Heart left ventricle (tissue), 13 donors: Measurements from ENCODE around the gene EXOC3L4.

Experiments used
- CTCF ChIP-seq, 12 donors: fragments of 200-600 bp; sonication (generic) in 4 of 12; IDR thresholded peaks; one replicate each; pipeline versions ENCODE4 v1.5.0 to v1.8.0; 2018 to 2022; ENCODE audit warnings: antibody characterized with exemption in 12 of 12, mild to moderate bottlenecking in 5 of 12
- POLR2A ChIP-seq, 2 donors: fragments of 450-650 bp; IDR thresholded peaks; one replicate each; pipeline ENCODE4 v1.6.1; 2017; ENCODE audit warnings: antibody characterized with exemption in 2 of 2, mild to moderate bottlenecking in 2 of 2, moderate library complexity in 2 of 2
- donor health status: ischemic (EF 13 %, LVEDD 7.1; RV severe dilation, severe dysfunction).
- donor health status: DM: no; HTN: yes; CAD: no.
- donor health status: DM: no; HTN: no; CAD: no.
- donor health status: ischemic (EF 25% LVEDD 6.9; RV normal size, moderate dysfunction).
- donor health status: ischemic (EF 25% LVEDD 5.7; RV mildly dilated, moderate dysfunction).
- donor health status: ischemic (EF 35%, LVEDD 5.7; RV mildly dilated, moderate dysfunction).
- donor health status: nonischemic (EF 11% LVEDD 7.7; RV severe dilation, severe dysfunction).
- donor health status: DM: yes; HTN: yes; CAD: no.
- donor health status: PGD.
- donor health status: ischemic (EF 29% LVEDD 5.4; RV normal size, mild dysfunction).
- donor health status: nonischemic (EF 23%, LVEDD 6.1; RV moderate dilation, normal function).

GRCh38 chr14:103050935-103051334 is 43.6 kb upstream of the EXOC3L4 start:
- TF ChIP-seq CTCF (IDR thresholded peaks at IDR 0.05): no peak
- TF ChIP-seq POLR2A (IDR thresholded peaks at IDR 0.05): no peak
